ENCODE data around the gene SFT2D2.

GRCh38 chr1:168235937-168236336 lies 10.1 kb downstream of the SFT2D2 start:
- TF ChIP-seq, protein P1, sequence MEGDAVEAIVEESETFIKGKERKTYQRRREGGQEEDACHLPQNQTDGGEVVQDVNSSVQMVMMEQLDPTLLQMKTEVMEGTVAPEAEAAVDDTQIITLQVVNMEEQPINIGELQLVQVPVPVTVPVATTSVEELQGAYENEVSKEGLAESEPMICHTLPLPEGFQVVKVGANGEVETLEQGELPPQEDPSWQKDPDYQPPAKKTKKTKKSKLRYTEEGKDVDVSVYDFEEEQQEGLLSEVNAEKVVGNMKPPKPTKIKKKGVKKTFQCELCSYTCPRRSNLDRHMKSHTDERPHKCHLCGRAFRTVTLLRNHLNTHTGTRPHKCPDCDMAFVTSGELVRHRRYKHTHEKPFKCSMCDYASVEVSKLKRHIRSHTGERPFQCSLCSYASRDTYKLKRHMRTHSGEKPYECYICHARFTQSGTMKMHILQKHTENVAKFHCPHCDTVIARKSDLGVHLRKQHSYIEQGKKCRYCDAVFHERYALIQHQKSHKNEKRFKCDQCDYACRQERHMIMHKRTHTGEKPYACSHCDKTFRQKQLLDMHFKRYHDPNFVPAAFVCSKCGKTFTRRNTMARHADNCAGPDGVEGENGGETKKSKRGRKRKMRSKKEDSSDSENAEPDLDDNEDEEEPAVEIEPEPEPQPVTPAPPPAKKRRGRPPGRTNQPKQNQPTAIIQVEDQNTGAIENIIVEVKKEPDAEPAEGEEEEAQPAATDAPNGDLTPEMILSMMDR (conservative IDR thresholded peaks at IDR 0.05; ENCODE audit: low read length): no peak
- TF ChIP-seq EZH2phosphoT487 (IDR thresholded peaks at IDR 0.05; ENCODE audit: borderline replicate concordance): no peak

Measured in Loucy (cell line).